ENCODE measurements around the gene PANK4.
"Not testable (repeated sequence)": the region's sequence is repeated elsewhere in the genome, so short reads cannot be mapped to it uniquely, and the experiment has no call there.

PANK4 gene

DNA sequence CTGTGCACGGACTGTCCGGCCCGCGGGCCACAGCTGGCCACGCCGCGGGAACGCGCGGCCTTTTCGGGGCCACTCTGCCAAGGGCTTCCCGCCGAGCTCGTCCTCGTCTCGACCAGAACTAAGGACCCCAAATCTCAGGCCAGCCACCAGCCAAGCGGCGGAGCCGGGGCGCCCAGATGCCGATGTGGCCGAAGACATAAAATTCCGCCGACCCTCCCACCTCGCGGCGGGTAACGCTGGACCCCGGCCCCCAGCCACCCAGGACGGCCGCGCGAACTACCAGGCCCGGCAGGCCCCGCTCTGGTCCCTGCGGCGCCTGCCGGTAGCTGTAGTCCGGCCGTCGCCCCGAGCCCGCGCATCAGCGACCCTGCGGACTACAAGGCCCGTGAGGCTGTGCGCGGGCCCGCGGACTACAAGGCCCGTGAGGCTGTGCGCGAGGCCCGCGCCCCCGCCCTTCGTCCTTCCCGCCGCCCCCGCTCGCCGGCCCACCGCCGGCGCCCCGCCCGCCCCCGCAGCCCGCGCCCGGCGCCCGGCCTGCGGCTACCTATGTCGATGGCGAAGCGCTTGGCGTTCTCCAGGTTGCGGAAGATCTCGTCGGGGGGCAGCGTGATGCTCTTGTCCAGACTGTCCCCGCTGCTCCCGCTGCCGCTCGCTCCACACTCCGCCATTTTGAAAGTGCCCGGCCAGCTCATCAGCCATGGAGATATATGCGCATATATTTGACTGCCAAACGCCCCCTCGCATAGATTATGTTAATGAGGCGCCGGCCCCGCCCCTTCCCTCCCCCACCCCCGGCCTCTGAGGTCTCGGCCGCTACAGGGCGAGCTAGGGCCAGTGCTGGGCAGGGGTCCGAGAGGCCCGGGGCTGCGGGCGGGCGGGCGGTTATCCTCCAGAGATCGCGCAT lies at the start of gene PANK4:
Gene PANK4, minus strand, starts transcription at position 677 of the 904 bp plus-strand sequence. Its CDS starts 9 bp downstream, at position 668.
- peak; percentile 86 for DNase-seq

DNA sequence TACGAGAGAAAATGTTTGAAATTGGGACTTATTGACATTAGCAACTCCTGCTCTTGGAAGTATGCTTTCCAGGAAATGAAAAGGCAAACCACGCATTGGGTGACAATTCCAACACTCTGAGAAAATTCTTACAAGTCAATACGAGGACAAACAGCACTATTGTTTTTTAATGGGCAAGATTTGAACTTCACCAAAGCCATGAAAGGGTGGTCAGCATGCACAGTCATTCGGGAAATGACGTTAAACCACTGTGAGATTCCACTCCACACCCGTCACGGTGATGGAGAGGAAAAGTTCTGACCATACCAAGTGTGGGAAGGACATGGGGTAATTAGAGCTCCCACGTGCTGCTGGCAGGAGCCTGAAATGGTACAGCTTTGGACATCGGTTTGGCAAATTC lies 48.0 kb upstream of the PANK4 start:
- DNase-seq = no peak

GRCh38 chr1:2573250-2573920 lies 47.0 kb upstream of the PANK4 start:
- DNase-seq = no peak

GRCh38 chr1:2571348-2571747 lies 45.0 kb upstream of the PANK4 start:
- no peak for DNase-seq

GRCh38 chr1:2570332-2570731 lies 43.9 kb upstream of the PANK4 start:
- no peak for DNase-seq

GRCh38 chr1:2569703-2570102 lies 43.3 kb upstream of the PANK4 start:
- DNase-seq = not testable (repeated sequence)

GRCh38 chr1:2569060-2569459 lies 42.7 kb upstream of the PANK4 start:
- no peak for DNase-seq

GRCh38 chr1:2568187-2568816 lies 41.9 kb upstream of the PANK4 start:
- DNase-seq = not testable (repeated sequence)

- DNase-seq = no peak
Measured at GRCh38 chr1:2567083-2567679, 40.8 kb upstream of the PANK4 start.

DNA sequence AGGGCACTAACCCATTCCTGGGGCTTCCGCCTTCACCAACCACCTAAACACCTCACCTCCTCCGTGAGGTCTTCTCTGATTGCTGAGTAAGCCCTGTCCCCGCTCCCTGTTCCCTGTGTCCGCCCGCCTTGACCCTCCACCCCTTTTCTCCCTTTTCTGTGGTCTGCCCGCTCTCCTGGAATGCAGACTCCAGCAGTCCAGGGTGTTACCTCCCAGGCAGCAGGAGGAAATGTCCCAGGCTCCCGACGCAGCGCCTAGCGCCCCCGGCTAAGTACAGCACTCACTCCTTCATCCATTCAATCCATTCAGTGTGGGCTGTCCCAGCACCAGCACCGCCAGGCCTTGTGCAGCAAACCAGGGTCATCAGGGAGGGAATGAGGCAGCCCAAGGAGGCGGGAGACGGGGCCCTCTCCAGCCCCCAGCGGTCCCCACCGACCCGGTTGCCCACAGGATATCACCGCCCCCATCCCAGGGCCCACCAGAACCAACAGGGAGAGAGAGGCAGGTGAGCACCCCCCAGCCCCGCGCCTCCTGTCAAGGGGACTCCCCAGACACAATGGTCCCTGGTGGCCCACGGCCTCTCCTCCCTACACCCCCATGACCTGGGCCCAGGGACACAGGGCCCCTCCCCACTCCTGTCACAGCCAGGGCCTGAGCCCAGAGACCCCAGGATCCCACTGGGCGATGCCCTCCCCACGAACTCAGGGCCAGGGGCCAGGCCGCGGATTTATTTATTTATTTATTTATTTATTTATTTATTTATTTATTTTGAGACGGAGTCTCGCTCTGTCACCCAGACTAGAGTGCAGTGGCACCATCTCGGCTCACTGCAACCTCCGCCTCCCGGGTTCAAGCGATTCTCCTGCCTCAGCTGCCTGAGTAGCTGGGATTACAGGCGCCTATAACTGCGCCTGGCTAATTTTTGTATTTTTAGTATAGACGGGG lies 40.0 kb upstream of the PANK4 start:
- no peak for DNase-seq

DNA sequence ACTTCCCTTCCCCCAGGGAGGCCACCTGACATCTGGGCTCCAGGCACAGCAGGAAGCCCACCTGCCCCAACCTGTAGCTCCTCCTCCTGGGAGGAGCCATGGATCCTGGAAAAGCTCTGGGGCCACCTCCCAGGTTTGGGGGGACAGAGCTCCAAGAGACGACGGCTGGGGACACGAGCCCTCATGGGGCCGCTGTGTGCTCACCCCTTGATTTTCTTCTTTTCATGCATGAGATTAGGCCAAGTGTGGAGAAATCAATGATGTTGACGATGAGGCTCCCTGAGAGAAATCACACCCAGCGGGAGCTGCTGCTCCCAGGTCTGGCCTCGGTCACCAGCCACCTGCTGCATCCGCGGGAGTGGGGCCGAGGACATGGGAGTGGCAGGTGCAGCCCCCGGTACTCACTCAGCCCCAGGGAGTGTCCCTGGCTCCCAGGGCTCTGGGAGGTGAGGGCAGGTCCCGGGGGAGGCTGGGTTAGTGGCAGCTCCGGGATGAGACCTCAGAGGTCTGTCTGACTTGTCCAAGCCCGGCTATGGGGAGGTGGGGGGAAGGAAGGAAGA lies 38.5 kb upstream of the PANK4 start:
- DNase-seq = no peak

DNA sequence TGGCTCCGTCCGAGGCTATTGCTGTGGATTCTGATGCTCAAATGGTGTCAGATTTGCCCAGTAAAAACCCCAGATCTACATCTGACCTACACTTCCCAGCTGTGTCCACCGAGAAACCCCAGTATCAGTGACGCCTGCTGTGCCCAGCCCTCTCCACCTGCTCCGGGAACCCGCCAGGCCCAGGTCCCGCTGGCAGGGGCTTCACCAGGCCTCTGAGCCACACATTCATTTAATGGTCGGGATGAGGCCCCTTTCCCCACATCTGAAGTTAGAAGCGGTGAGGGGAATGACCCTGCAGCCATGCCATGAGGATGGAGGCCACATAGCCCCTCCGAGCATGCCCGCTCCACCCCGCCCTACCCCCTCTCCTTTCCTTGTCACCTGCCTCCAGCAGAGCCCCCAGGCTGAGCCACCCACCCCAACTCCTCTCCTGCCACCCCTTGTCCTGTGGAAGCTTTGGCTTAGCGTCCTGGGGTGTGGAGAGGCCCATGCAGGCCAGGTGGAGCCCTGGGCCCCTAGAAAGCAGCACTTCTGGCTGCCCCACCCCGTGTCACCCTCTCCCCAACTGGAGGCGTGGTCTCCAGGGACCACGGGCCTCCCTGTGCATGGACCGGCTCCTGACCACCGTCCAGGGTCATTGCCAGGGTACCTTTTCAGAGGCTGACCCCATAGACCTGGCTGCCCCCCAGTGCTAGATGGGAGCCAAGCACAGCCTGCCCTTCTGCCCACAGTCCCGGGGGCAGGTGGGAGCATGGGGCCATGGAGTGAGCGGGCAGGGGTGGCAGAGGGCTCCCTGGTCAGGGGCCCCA lies 37.8 kb upstream of the PANK4 start:
- no peak for DNase-seq

GRCh38 chr1:2563205-2563604 lies 36.8 kb upstream of the PANK4 start:
- no peak for DNase-seq

- DNase-seq = no peak
Measured at GRCh38 chr1:2561898-2562895, 35.8 kb upstream of the PANK4 start.

DNA sequence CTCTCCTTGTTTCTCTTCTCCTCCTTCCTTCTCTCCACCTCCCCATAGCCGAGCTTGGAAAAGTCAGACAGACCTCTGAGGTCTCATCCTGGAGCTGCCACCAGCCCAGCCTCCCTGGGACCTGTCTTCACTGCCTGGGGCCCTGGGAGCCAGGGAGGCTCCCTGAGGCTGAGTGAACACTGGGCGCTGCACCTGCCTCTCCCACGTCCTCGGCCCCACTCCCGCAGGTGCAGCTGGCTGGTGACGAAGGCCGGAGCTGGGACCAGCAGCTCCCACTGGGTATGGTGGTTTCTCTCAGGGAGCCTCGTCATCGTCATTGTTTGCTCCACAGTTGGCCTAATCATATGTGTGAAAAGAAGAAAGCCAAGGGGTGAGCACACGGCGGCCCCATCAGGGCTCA lies 35.0 kb upstream of the PANK4 start:
- DNase-seq = no peak

GRCh38 chr1:2560299-2561073 lies 34.1 kb upstream of the PANK4 start:
- no peak for DNase-seq

GRCh38 chr1:2559509-2560298 lies 33.3 kb upstream of the PANK4 start:
- DNase-seq = no peak

- DNase-seq = no peak
Measured at GRCh38 chr1:2558861-2559260, 32.5 kb upstream of the PANK4 start.

All from MV-4-11 (cell line).